Transverse colon (tissue), 4 donors: ENCODE measurements around the gene GP2. TPM values are rescaled to one million over a fixed set of nuclear protein-coding genes. Genes with fewer than 3 reads are reported as not detected.

ENCODE experiments used
- DNase-seq: peaks from one replicate; pipeline ENCODE4 v3.0.0-alpha.2; 2019
- H3K27ac ChIP-seq, 4 donors: fragments of 200-600 bp; sonication (generic); 2 replicates each; pipeline ENCODE4 v1.5.1; 2016 to 2018; ENCODE audit warnings: inconsistent platforms in 4 of 4
- H3K27me3 ChIP-seq: fragments of 200-600 bp; sonication (generic); 2 replicates; pipeline ENCODE4 v1.5.1; 2017; ENCODE audit warnings: inconsistent platforms
- H3K36me3 ChIP-seq, 4 donors: fragments of 200-600 bp; sonication (generic); 2 replicates each; pipeline ENCODE4 v1.5.1; 2017 to 2019; ENCODE audit warnings: inconsistent platforms in 4 of 4
- H3K4me1 ChIP-seq, 4 donors: fragments of 200-600 bp; sonication (generic); 2 replicates each; pipeline ENCODE4 v1.5.1; 2017 to 2020; ENCODE audit warnings: inconsistent platforms in 4 of 4
- H3K4me3 ChIP-seq, 4 donors: fragments of 200-600 bp; sonication (generic); 1 replicate in 1 of 4; 2 replicates in 3 of 4; pipeline versions ENCODE4 v1.5.1 to v1.6.1; 2017 to 2019; ENCODE audit warnings: inconsistent platforms in 4 of 4
- H3K9me3 ChIP-seq, 2 donors: fragments of 200-600 bp; sonication (generic); 2 replicates each; pipeline ENCODE4 v1.5.1; 2017 to 2019; ENCODE audit warnings: inconsistent platforms in 2 of 2
- EP300 ChIP-seq: sonication (generic); formaldehyde crosslinking; IDR thresholded peaks from one replicate; pipeline ENCODE4 v1.6.1; 2017; ENCODE audit warnings: antibody characterized with exemption, low read depth
- POLR2A ChIP-seq: fragments of 450-650 bp; IDR thresholded peaks from one replicate; pipeline ENCODE4 v1.6.1; 2016; ENCODE audit warnings: antibody characterized with exemption, mild to moderate bottlenecking, moderate library complexity
- POLR2AphosphoS5 ChIP-seq, 3 donors: sonication (generic); formaldehyde crosslinking; IDR thresholded peaks; one replicate each; pipeline ENCODE4 v1.6.1; 2016; ENCODE audit warnings: antibody characterized with exemption in 3 of 3
- WGBS, 2 donors: methylation state at CpG; one replicate each; pipeline ENCODE4 v1.1.5; 2018; ENCODE audit warnings: low coverage in 1 of 2; 5-methylcytosine and 5-hydroxymethylcytosine counted together
- in situ Hi-C, 4 donors: fragments of 200-750 bp; cut with MboI; loops; one replicate each; pipeline versions ENCODE4 v1.15.0 to v1.15.1; 2017; ENCODE audit warnings: low sequenced_read_pairs in 3 of 4, low pct_ligation_motif_present in 1 of 4, low pct_unique_long_range_greater_than_20kb in 1 of 4
- intact Hi-C: fragments of 100-400 bp; cut with DNase I; formaldehyde crosslinking; loops from one replicate; pipeline ENCODE4 v1.15.1; 2023; ENCODE audit warnings: low total_unique reads
- total RNA-seq, 4 donors: library from RNA; depleted of rRNA; stranded (reverse); fragments of >200 nt; gene quantifications; one replicate each; pipeline ENCODE4 v1.1.0, GENCODE V29; 2016
- TF ChIP-seq, protein P1 (sequence below), 5 experiments: fragments of 200-600 bp in 3 of 5; fragments of 450-650 bp in 2 of 5; sonication (generic) in 3 of 5; IDR thresholded peaks; 1 replicate in 2 of 5; 2 replicates in 3 of 5; pipeline ENCODE4 v1.5.1; 2016 to 2017; ENCODE audit warnings: antibody characterized with exemption in 5 of 5, inconsistent platforms in 3 of 5, mild to moderate bottlenecking in 2 of 5, moderate library complexity in 1 of 5

Gene GP2
- total RNA-seq, 4 donors from 2014 or later: 1.8 to 3.0 (median 2.8) TPM

DNA sequence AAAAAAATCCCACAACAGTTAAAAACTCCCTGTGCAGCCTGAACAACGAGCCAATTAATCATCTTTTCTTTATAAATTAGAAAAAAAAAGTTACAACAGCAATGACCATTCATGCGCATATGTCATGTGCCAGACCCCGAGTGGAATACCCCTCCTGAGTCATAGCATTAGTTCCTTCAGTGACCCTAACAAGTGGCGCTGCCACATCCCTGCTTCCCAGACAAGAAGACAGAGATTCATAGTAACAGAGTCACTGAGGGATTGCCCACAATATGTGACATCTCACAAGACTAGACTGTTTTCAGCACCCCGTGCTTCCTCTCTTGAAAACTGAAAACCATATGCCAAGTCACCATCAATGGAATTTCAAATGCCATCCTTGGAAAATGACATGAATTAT lies 17.3 kb upstream of the GP2 start:
- no peak for DNase-seq
- 64 to 76% methylated on average over 4 to 5 of the region's 5 CpGs for WGBS, 2 donors
- intact Hi-C loops (no loop called here), in situ Hi-C loops (no loop called here)
- H3K9me3 ChIP-seq: no peaks in the 10 kb centered on the region
- no peak overlapping the region for H3K27ac ChIP-seq
- H3K4me3 ChIP-seq: no peak overlapping the region
- H3K27me3 ChIP-seq: peaks cover 9% of the 10 kb centered on the region
- no peak for TF ChIP-seq EP300
- TF ChIP-seq, protein P1, sequence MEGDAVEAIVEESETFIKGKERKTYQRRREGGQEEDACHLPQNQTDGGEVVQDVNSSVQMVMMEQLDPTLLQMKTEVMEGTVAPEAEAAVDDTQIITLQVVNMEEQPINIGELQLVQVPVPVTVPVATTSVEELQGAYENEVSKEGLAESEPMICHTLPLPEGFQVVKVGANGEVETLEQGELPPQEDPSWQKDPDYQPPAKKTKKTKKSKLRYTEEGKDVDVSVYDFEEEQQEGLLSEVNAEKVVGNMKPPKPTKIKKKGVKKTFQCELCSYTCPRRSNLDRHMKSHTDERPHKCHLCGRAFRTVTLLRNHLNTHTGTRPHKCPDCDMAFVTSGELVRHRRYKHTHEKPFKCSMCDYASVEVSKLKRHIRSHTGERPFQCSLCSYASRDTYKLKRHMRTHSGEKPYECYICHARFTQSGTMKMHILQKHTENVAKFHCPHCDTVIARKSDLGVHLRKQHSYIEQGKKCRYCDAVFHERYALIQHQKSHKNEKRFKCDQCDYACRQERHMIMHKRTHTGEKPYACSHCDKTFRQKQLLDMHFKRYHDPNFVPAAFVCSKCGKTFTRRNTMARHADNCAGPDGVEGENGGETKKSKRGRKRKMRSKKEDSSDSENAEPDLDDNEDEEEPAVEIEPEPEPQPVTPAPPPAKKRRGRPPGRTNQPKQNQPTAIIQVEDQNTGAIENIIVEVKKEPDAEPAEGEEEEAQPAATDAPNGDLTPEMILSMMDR (IDR thresholded peaks at IDR 0.05): no peak
- TF ChIP-seq POLR2AphosphoS5 (IDR thresholded peaks at IDR 0.05): no peak
- TF ChIP-seq POLR2A: no peak
- H3K4me1 ChIP-seq: no peaks in the 10 kb centered on the region
- H3K36me3 ChIP-seq: no peaks in the 10 kb centered on the region

DNA sequence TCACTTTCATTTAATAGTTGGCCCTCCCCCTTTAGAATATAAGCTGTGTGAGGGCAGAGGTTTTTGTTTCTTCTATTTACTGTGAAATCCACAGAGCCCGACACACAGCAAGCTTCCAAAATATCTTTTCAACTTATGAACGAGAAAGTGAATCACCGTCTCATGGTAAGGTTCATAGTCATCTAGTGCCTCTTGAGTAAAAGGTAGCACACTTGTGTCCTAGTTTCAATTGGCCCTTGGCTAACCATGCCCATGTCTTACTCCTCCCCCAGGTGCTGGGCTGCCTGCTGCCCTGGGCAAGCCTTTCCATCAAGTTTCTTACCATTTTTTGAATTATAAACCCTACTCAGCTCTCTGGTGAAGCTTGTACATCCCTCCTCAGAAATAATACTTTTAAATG lies 12.4 kb upstream of the GP2 start:
- 86 to 90% methylated on average over 3 of the region's 3 CpGs for WGBS, 2 donors

DNA sequence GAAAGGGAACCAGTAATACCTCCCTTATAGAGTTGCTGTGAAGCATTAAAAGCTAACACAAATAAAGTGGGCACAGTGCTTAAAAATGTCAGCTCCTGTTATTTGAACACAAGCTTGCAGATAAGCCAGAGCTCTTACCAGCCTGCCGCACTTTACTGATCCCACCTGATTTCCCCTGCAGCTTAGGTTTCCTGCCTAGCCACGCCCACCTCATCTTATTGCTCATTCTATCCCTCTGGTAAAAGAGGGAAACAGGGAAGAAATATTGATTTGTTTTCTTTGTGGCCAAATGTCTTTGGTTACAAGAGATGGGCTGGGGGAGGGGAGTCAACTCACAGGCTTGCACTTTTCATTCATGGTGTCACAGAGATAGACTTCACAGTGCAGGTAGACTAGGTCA lies 9.6 kb upstream of the GP2 start:
- no peak for DNase-seq
- Histone ChIP-seq H3K27ac (no peak overlapping the region), H3K36me3 (no peaks in the 10 kb centered on the region), H3K4me1 (no peaks in the 10 kb centered on the region), H3K4me3 (no peak overlapping the region), H3K9me3 (no peaks in the 10 kb centered on the region), H3K27me3 (no peaks in the 10 kb centered on the region)
- in situ Hi-C loops (no loop called here), intact Hi-C loops (no loop called here)
- WGBS, 2 donors: 38 to 57% methylated on average over 2 of the region's 2 CpGs
- TF ChIP-seq POLR2A (no peak), POLR2AphosphoS5 (IDR thresholded peaks at IDR 0.05) (no peak), EP300 (no peak)
- TF ChIP-seq, protein P1 (IDR thresholded peaks at IDR 0.05): no peak

More for the DNA sequence above, 12.4 kb upstream of the GP2 start:
- intact Hi-C loops: no loop called here
- H3K27ac ChIP-seq: no peak overlapping the region
- no peaks in the 10 kb centered on the region for H3K4me1 ChIP-seq
- no peak overlapping the region for H3K4me3 ChIP-seq
- no peaks in the 10 kb centered on the region for H3K27me3 ChIP-seq
- H3K36me3 ChIP-seq: no peaks in the 10 kb centered on the region
- no peaks in the 10 kb centered on the region for H3K9me3 ChIP-seq
- TF ChIP-seq, protein P1 (IDR thresholded peaks at IDR 0.05): no peak
- TF ChIP-seq POLR2AphosphoS5 (IDR thresholded peaks at IDR 0.05) (no peak), POLR2A (no peak), EP300 (no peak)
- in situ Hi-C loops: no loop called here
- no peak for DNase-seq

DNA sequence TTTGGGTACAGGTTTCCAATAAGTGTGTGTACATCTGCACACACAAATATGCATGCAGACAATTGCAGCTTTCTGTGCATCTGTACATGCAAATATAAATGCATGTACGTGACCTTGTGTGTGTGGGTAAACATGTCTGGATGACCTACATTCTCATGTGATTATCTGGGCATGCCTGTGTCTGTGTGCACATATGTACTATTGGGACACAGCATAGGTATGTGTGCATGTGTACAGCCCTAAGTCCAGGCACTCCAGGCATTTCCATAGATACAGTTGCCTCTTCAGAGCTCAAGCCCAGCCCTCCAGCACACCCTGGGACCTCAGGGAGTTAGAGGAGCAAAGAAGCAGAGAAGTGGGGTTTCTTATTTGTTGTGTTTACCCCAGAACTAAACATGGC lies 7.1 kb upstream of the GP2 start:
- Histone ChIP-seq H3K36me3 (no peaks in the 10 kb centered on the region), H3K4me1 (no peaks in the 10 kb centered on the region), H3K4me3 (no peak overlapping the region), H3K27me3 (no peaks in the 10 kb centered on the region), H3K27ac (no peak overlapping the region), H3K9me3 (no peaks in the 10 kb centered on the region)
- 60 to 71% methylated on average over 1 of the region's 1 CpG for WGBS, 2 donors
- TF ChIP-seq EP300: no peak
- TF ChIP-seq, protein P1 (IDR thresholded peaks at IDR 0.05): no peak
- TF ChIP-seq POLR2AphosphoS5 (IDR thresholded peaks at IDR 0.05): no peak
- no peak for TF ChIP-seq POLR2A
- in situ Hi-C loops: no loop called here
- intact Hi-C loops: no loop called here
- DNase-seq: no peak
